PC-9 (cell line): Measurements from ENCODE around the gene MRPL54. TPM values are rescaled to one million over a fixed set of nuclear protein-coding genes. Genes with fewer than 3 reads are reported as not detected.

Experiments
- BruUV-seq: library from RNA; stranded (reverse); fragments of 400-500 nt; replicated peaks from 2 replicates; lab custom pipeline; 2021; lab: Mats Ljungman, UMichigan
- CTCF ChIA-PET: fragments of 300-600 bp; sonication (Branson Sonifier 250); formaldehyde crosslinking; loops from one replicate; lab custom pipeline; 2022; ENCODE audit warnings: antibody characterized with exemption; lab: Charles Lee
- POLR2A ChIA-PET: fragments of 300-600 bp; sonication (Branson Sonifier 250); formaldehyde crosslinking; loops from one replicate; lab custom pipeline; 2022; ENCODE audit warnings: antibody characterized with exemption; ENCODE audit not compliant: unreplicated experiment; lab: Charles Lee
- DNase-seq, 2 experiments: peaks; one replicate each; pipeline versions ENCODE4 v3.0.0 to v3.0.0-alpha.2; 2015 to 2022; ENCODE audit warnings: mixed read lengths in 1 of 2
- H2AFZ ChIP-seq: fragments of 200-600 bp; sonication (generic); 2 replicates; pipeline ENCODE4 v1.8.1; 2017; ENCODE audit warnings: antibody characterized with exemption
- H3F3A ChIP-seq: fragments of 200-600 bp; sonication (generic); 2 replicates; pipeline ENCODE4 v1.8.1; 2017; ENCODE audit warnings: antibody characterized with exemption, mild to moderate bottlenecking, low read depth; ENCODE audit not compliant: insufficient read depth
- H3K27ac ChIP-seq: fragments of 200-600 bp; sonication (generic); 2 replicates; pipeline ENCODE4 v1.6.1; 2016; ENCODE audit warnings: mixed run types
- H3K27me3 ChIP-seq: fragments of 200-600 bp; sonication (generic); 2 replicates; pipeline ENCODE4 v1.6.1; 2016; ENCODE audit warnings: low read depth, mixed run types; ENCODE audit not compliant: insufficient read depth
- H3K36me3 ChIP-seq: fragments of 200-600 bp; sonication (generic); 2 replicates; pipeline ENCODE4 v1.6.1; 2016; ENCODE audit warnings: low read depth, mixed run types
- H3K4me1 ChIP-seq: fragments of 200-600 bp; sonication (generic); replicated peaks from 2 replicates; pipeline ENCODE4 v1.6.1; 2016; ENCODE audit warnings: mixed run types; ENCODE audit not compliant: insufficient read depth
- H3K4me2 ChIP-seq: fragments of 200-600 bp; sonication (generic); 2 replicates; pipeline ENCODE4 v1.6.1; 2017; ENCODE audit warnings: mixed run types
- H3K4me3 ChIP-seq: fragments of 200-600 bp; sonication (generic); 2 replicates; pipeline ENCODE4 v1.6.1; 2016; ENCODE audit warnings: mixed run types
- H3K79me2 ChIP-seq: fragments of 200-600 bp; sonication (generic); 2 replicates; pipeline ENCODE4 v1.6.1; 2017; ENCODE audit warnings: low read depth, mixed run types
- H3K9me2 ChIP-seq: fragments of 200-600 bp; sonication (generic); 2 replicates; pipeline ENCODE4 v1.8.1; 2017; ENCODE audit warnings: mild to moderate bottlenecking; ENCODE audit not compliant: insufficient read depth
- H3K9me3 ChIP-seq: fragments of 200-600 bp; sonication (generic); 2 replicates; pipeline ENCODE4 v1.8.1; 2016; ENCODE audit warnings: low read depth; ENCODE audit not compliant: insufficient read depth
- H4K20me1 ChIP-seq: fragments of 200-600 bp; sonication (generic); 2 replicates; pipeline ENCODE4 v1.8.1; 2017; ENCODE audit not compliant: insufficient read depth
- CTCF ChIP-seq: fragments of 200-600 bp; sonication (generic); conservative IDR thresholded peaks from 2 replicates; pipeline ENCODE4 v1.6.1; 2017; ENCODE audit warnings: mixed run types, antibody characterized with exemption, mild to moderate bottlenecking, moderate library complexity
- EZH2 ChIP-seq: fragments of 200-600 bp; sonication (generic); IDR thresholded peaks from 2 replicates; pipeline ENCODE4 v1.8.0; 2017; ENCODE audit warnings: antibody characterized with exemption, low read depth
- intact Hi-C: fragments of 100-400 bp; cut with micrococcal nuclease; formaldehyde crosslinking; loops from one replicate; pipeline ENCODE4 v1.10.0; 2022; ENCODE audit not compliant: unreplicated experiment
- total RNA-seq: library from RNA; stranded (reverse); gene quantifications from 2 replicates; pipeline ENCODE4 v1.2.3, GENCODE V29; 2021

Gene MRPL54
- total RNA-seq, 1 experiment from 2014 or later = 31.6 TPM

GRCh38 chr19:3790209-3790734 is 27.8 kb downstream of the MRPL54 start:
- TF ChIP-seq EZH2 (no peak), CTCF (no peak)
- H3K4me1 ChIP-seq = no peaks in the 10 kb centered on the region
- H4K20me1 ChIP-seq = no peaks in the 10 kb centered on the region
- BruUV-seq = no TSS peak
- H3K36me3 ChIP-seq = no peaks in the 10 kb centered on the region
- H3K9me3 ChIP-seq = no peaks in the 10 kb centered on the region
- H3K27ac ChIP-seq = no peak overlapping the region
- no peak for DNase-seq
- intact Hi-C loops = no loop called here
- no peaks in the 10 kb centered on the region for H3F3A ChIP-seq
- ChIA-PET POLR2A (no interaction called here), CTCF (no interaction called here)
- no peaks in the 10 kb centered on the region for H3K9me2 ChIP-seq
- H3K4me2 ChIP-seq = no peak overlapping the region
- no peak overlapping the region for H3K4me3 ChIP-seq
- H3K27me3 ChIP-seq = peaks cover 8% of the 10 kb centered on the region; the same call in 1 of the 2 replicates
- H3K79me2 ChIP-seq = no peaks in the 10 kb centered on the region
- no peak overlapping the region for H2AFZ ChIP-seq

GRCh38 chr19:3790941-3791340 is 28.5 kb downstream of the MRPL54 start:
- Histone ChIP-seq H2AFZ (no peak overlapping the region), H3K4me2 (no peak overlapping the region), H3K27ac (no peak overlapping the region), H4K20me1 (no peaks in the 10 kb centered on the region), H3K9me2 (no peaks in the 10 kb centered on the region), H3K27me3 (peaks cover 8% of the 10 kb centered on the region; the same call in 1 of the 2 replicates), H3K36me3 (no peaks in the 10 kb centered on the region), H3K79me2 (no peaks in the 10 kb centered on the region), H3K4me3 (no peak overlapping the region), H3K9me3 (no peaks in the 10 kb centered on the region), H3F3A (no peaks in the 10 kb centered on the region), H3K4me1 (no peaks in the 10 kb centered on the region)
- DNase-seq = no peak
- ChIA-PET POLR2A (no interaction called here), CTCF (no interaction called here)
- BruUV-seq = no TSS peak
- intact Hi-C loops = no loop called here
- no peak for TF ChIP-seq CTCF
- no peak for TF ChIP-seq EZH2

GRCh38 chr19:3792114-3792513 is 29.6 kb downstream of the MRPL54 start:
- Histone ChIP-seq H2AFZ (no peak overlapping the region), H3K4me2 (no peak overlapping the region), H3K27me3 (peaks cover 8% of the 10 kb centered on the region; the same call in 1 of the 2 replicates), H3F3A (no peaks in the 10 kb centered on the region), H3K9me2 (no peaks in the 10 kb centered on the region), H4K20me1 (no peaks in the 10 kb centered on the region), H3K4me1 (no peaks in the 10 kb centered on the region), H3K9me3 (no peaks in the 10 kb centered on the region), H3K36me3 (no peaks in the 10 kb centered on the region), H3K4me3 (no peak overlapping the region), H3K79me2 (no peaks in the 10 kb centered on the region), H3K27ac (no peak overlapping the region)
- ChIA-PET POLR2A (no interaction called here), CTCF (no interaction called here)
- no peak for DNase-seq
- no TSS peak for BruUV-seq
- TF ChIP-seq CTCF = no peak
- TF ChIP-seq EZH2 = no peak
- intact Hi-C loops = no loop called here
